Measurements from ENCODE around the gene MAST4. TPM values are rescaled to one million over a fixed set of nuclear protein-coding genes. Genes with fewer than 3 reads are reported as not detected.

Gene MAST4
- total RNA-seq, 2 donors from 2014 or later: 36.8 to 45.7 TPM

GRCh38 chr5:66888613-66889012, 292.4 kb downstream of the MAST4 start:
- Histone ChIP-seq H3K36me3 (no peaks in the 10 kb centered on the region), H3K27ac (no peak overlapping the region), H3K4me1 (replicated peaks) (no peaks in the 10 kb centered on the region), H3K27me3 (replicated peaks; ENCODE audit: insufficient read depth) (no peaks in the 10 kb centered on the region), H3K4me3 (no peak overlapping the region), H3K9me3 (no peaks in the 10 kb centered on the region)
- TF ChIP-seq POLR2A (IDR thresholded peaks at IDR 0.05) (no peak), CTCF (IDR thresholded peaks at IDR 0.05) (no peak), POLR2AphosphoS5 (IDR thresholded peaks at IDR 0.05) (no peak)
- no peak for DNase-seq (ENCODE audit: low spot score)
- intact Hi-C loops (cut with DNase I): no loop called here
- WGBS: 40% methylated on average over 2 of the region's 2 CpGs

- no peak overlapping the region for H3K27ac ChIP-seq
- 73% methylated on average over 4 of the region's 4 CpGs for WGBS
- H3K9me3 ChIP-seq: no peaks in the 10 kb centered on the region
- no peaks in the 10 kb centered on the region for H3K27me3 ChIP-seq (replicated peaks; ENCODE audit: insufficient read depth)
- no peak for DNase-seq (ENCODE audit: low spot score)
- H3K4me1 ChIP-seq (replicated peaks): no peaks in the 10 kb centered on the region
- TF ChIP-seq POLR2A (IDR thresholded peaks at IDR 0.05) (no peak), POLR2AphosphoS5 (IDR thresholded peaks at IDR 0.05) (no peak), CTCF (IDR thresholded peaks at IDR 0.05) (no peak)
- intact Hi-C loops (cut with DNase I): no loop called here
- H3K4me3 ChIP-seq: no peak overlapping the region
- no peaks in the 10 kb centered on the region for H3K36me3 ChIP-seq
Observed at GRCh38 chr5:66889056-66889455, 292.9 kb downstream of the MAST4 start.

GRCh38 chr5:66889524-66889923, 293.3 kb downstream of the MAST4 start:
- no peaks in the 10 kb centered on the region for H3K36me3 ChIP-seq
- 57% methylated on average over 4 of the region's 4 CpGs for WGBS
- no peaks in the 10 kb centered on the region for H3K4me1 ChIP-seq (replicated peaks)
- TF ChIP-seq POLR2AphosphoS5 (IDR thresholded peaks at IDR 0.05) (no peak), CTCF (IDR thresholded peaks at IDR 0.05) (no peak), POLR2A (IDR thresholded peaks at IDR 0.05) (no peak)
- intact Hi-C loops (cut with DNase I): no loop called here
- no peak overlapping the region for H3K4me3 ChIP-seq
- DNase-seq (ENCODE audit: low spot score): no peak
- no peaks in the 10 kb centered on the region for H3K27me3 ChIP-seq (replicated peaks; ENCODE audit: insufficient read depth)
- H3K9me3 ChIP-seq: no peaks in the 10 kb centered on the region
- H3K27ac ChIP-seq: no peak overlapping the region

- no peaks in the 10 kb centered on the region for H3K36me3 ChIP-seq
- WGBS: 53% methylated on average over 3 of the region's 3 CpGs
- TF ChIP-seq POLR2A (IDR thresholded peaks at IDR 0.05) (no peak), POLR2AphosphoS5 (IDR thresholded peaks at IDR 0.05) (peak; percentile 57), CTCF (IDR thresholded peaks at IDR 0.05) (no peak)
- no peaks in the 10 kb centered on the region for H3K27me3 ChIP-seq (replicated peaks; ENCODE audit: insufficient read depth)
- intact Hi-C loops (cut with DNase I): no loop called here
- H3K27ac ChIP-seq: peak overlapping the region in 1 of 2 donors; percentile 45
- H3K4me1 ChIP-seq (replicated peaks): no peaks in the 10 kb centered on the region
- no peak overlapping the region for H3K4me3 ChIP-seq
- peak; percentile 36 for DNase-seq (ENCODE audit: low spot score)
- no peaks in the 10 kb centered on the region for H3K9me3 ChIP-seq
Observed at GRCh38 chr5:66891184-66891925, 295.2 kb downstream of the MAST4 start.

GRCh38 chr5:66892716-66893115, 296.5 kb downstream of the MAST4 start:
- no peak for TF ChIP-seq CTCF (IDR thresholded peaks at IDR 0.05)
- TF ChIP-seq POLR2AphosphoS5 (IDR thresholded peaks at IDR 0.05): no peak
- no peak for TF ChIP-seq POLR2A (IDR thresholded peaks at IDR 0.05)
- WGBS: 76% methylated on average over 3 of the region's 3 CpGs
- no peaks in the 10 kb centered on the region for H3K4me1 ChIP-seq (replicated peaks)
- no peak overlapping the region for H3K4me3 ChIP-seq
- H3K36me3 ChIP-seq: no peaks in the 10 kb centered on the region
- DNase-seq (ENCODE audit: low spot score): no peak
- intact Hi-C loops (cut with DNase I): no loop called here
- no peaks in the 10 kb centered on the region for H3K27me3 ChIP-seq (replicated peaks; ENCODE audit: insufficient read depth)
- H3K9me3 ChIP-seq: no peaks in the 10 kb centered on the region
- H3K27ac ChIP-seq: no peak overlapping the region
